ENCODE measurements around the gene VSTM4. TPM values are rescaled to one million over a fixed set of nuclear protein-coding genes. Genes with fewer than 3 reads are reported as not detected.

VSTM4 gene
- total RNA-seq, 4 donors from 2014 or later = 10.0 to 21.4 (median 12.6) TPM

DNA sequence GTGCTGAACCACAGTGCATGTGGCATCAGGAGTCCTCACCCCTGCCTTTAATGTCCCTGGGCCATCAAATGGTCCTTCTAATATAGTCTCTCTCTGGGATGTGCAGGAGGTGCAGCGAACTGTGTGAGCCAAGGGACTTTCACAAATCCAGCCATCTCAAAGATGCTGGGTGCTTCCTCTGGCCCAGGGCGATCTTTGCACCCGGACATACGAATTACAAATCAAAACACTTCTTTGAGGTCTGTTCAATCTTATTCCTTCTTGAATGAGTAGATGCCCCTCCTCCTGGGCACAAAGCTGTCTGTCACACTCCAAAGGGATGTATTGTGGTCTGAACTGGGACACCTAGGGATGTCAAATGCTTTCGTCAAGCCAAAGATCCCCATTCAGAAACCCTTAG lies 60.6 kb downstream of the VSTM4 start:
- H3K27me3 ChIP-seq = no peaks in the 10 kb centered on the region
- intact Hi-C loops (cut with DNase I) = no loop called here
- no peak overlapping the region for H3K4me3 ChIP-seq
- WGBS = 100% methylated on average over 3 of the region's 5 CpGs
- peaks cover 0 to 5% (median 2%) of the 10 kb centered on the region in 4 donors for H3K4me1 ChIP-seq
- TF ChIP-seq EP300 (IDR thresholded peaks at IDR 0.05) = no peak
- H3K36me3 ChIP-seq = peaks cover 0 to 4% (median 0%) of the 10 kb centered on the region in 4 donors
- no peak overlapping the region for H3K27ac ChIP-seq (replicated peaks in 1 of 4)
- no peaks in the 10 kb centered on the region for H3K9me3 ChIP-seq
- DNase-seq (ENCODE audit: extremely low spot score) = peak; percentile 39

DNA sequence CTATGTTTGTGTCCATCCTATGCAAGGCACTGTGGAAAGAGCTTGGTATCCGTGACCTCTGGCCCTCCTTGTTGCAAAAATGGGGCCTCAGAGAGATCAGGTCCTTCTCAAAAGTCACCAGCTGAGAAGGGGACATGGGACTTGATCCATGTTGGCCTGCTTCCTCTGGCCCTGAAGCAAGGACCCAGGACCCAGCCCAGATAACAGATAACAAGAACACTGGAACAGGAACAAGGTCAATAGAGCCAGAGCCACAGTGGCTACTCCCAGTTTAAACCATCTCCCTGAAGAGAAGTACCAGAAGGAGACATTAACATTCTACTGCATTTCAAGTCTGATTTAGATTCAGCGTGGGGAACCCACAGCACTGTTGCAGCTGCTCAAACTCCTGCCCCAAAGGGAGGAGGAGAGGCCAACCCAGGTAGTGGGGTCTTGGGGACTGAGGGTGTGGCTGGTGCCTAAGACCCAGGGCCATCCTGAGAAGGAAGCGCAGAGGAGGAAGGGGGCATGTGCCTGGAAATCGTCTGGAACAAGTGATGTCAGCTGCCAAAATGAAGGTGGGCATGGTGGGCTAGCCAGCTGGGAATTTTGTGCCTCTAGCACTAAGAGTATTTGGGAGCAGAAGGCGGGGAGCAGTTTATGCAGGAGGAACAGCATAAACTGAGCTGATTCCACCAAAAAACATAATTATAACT lies 61.2 kb downstream of the VSTM4 start:
- H3K36me3 ChIP-seq = peaks cover 0 to 4% (median 0%) of the 10 kb centered on the region in 4 donors
- DNase-seq (ENCODE audit: extremely low spot score) = peak; percentile 72
- TF ChIP-seq POLR2A (IDR thresholded peaks at IDR 0.05; ENCODE audit: low read depth) = no peak
- TF ChIP-seq, protein P1, sequence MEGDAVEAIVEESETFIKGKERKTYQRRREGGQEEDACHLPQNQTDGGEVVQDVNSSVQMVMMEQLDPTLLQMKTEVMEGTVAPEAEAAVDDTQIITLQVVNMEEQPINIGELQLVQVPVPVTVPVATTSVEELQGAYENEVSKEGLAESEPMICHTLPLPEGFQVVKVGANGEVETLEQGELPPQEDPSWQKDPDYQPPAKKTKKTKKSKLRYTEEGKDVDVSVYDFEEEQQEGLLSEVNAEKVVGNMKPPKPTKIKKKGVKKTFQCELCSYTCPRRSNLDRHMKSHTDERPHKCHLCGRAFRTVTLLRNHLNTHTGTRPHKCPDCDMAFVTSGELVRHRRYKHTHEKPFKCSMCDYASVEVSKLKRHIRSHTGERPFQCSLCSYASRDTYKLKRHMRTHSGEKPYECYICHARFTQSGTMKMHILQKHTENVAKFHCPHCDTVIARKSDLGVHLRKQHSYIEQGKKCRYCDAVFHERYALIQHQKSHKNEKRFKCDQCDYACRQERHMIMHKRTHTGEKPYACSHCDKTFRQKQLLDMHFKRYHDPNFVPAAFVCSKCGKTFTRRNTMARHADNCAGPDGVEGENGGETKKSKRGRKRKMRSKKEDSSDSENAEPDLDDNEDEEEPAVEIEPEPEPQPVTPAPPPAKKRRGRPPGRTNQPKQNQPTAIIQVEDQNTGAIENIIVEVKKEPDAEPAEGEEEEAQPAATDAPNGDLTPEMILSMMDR (IDR thresholded peaks at IDR 0.05) = no peak
- TF ChIP-seq POLR2AphosphoS5 (IDR thresholded peaks at IDR 0.05) = no peak
- no peak for TF ChIP-seq EP300 (IDR thresholded peaks at IDR 0.05)
- H3K4me1 ChIP-seq = peaks cover 0 to 5% (median 2%) of the 10 kb centered on the region in 4 donors
- intact Hi-C loops (cut with DNase I) = no loop called here
- WGBS = 83% methylated on average over 5 of the region's 5 CpGs
- no peak overlapping the region for H3K27ac ChIP-seq (replicated peaks in 1 of 4)
- no peak overlapping the region for H3K4me3 ChIP-seq
- no peaks in the 10 kb centered on the region for H3K27me3 ChIP-seq
- H3K9me3 ChIP-seq = no peaks in the 10 kb centered on the region

DNA sequence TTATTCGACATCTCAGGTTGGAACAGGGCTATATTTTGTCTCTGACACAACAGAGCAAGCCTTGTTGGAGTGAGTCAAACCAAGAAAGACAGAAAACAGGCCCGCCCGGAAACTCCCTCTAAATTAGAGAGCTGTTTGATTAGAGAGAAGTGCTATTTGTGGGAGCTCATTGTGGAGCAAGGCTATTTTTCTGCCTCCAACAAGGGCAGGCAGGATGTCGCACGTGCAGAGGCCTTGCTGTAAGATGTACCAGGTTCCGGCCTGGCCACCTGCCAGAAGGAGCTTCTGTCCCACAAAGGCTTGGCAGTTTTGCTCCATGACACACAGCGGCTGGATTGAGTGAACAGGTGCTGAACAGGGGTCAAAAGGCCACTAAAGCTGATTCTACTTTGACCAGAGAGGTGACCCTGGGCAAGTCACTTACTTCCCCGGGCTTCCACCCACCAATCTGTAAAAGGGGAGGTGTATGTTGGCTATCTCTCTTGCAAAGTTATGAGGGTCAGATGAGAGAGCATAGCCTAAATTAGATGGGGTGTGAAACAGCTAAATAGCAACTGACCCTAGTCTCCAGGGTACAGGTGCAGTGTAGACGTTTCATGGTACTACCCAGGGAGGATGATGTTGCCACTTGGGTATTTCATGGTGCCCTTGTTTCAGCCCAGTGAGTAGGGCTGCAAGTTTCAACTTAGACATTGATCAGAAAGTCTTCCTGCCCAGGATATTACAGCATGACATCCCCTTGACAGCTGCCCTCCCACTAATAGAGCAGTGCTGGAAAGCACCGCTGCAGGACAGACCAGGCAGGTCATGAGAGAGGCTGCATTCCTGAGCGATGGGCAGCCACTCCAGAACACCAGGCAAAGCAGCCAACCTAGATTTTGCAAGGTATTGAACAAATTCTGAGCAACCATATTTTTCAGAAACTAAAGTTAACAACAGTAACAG lies 62.0 kb downstream of the VSTM4 start:
- H3K9me3 ChIP-seq = no peaks in the 10 kb centered on the region
- H3K27ac ChIP-seq (replicated peaks in 1 of 4) = no peak overlapping the region
- H3K4me3 ChIP-seq = no peak overlapping the region
- peak; percentile 90 for DNase-seq (ENCODE audit: extremely low spot score)
- TF ChIP-seq EP300 (IDR thresholded peaks at IDR 0.05) (no peak), POLR2A (IDR thresholded peaks at IDR 0.05; ENCODE audit: low read depth) (no peak), POLR2AphosphoS5 (IDR thresholded peaks at IDR 0.05) (no peak)
- TF ChIP-seq, protein P1 (IDR thresholded peaks at IDR 0.05) = no peak
- H3K4me1 ChIP-seq = peaks cover 0 to 5% (median 2%) of the 10 kb centered on the region in 4 donors
- WGBS = 75% methylated on average over 9 of the region's 11 CpGs
- no peaks in the 10 kb centered on the region for H3K27me3 ChIP-seq
- intact Hi-C loops (cut with DNase I) = no loop called here
- H3K36me3 ChIP-seq = peaks cover 0 to 4% (median under 1%) of the 10 kb centered on the region in 4 donors

DNA sequence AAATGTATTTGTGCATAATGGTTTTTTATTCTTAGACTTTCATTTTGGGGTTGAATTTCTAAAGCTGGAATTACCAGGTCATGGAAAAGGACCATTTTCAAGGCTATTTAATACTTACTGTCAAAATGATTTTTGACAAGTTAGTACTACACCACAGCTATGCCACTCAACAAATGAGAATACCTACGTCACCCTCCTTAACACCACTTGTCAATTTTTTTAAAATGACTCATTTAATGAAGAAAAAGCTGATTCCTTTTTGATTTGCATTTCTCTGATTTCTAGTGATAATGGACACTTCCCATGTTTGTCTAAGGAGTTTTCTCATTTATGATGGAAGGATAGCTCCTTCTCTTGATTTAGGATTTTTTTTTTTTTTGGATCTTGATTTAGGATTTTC lies 63.3 kb downstream of the VSTM4 start:
- Histone ChIP-seq H3K4me1 (peaks cover 0 to 5% (median 2%) of the 10 kb centered on the region in 4 donors), H3K4me3 (no peak overlapping the region), H3K27me3 (no peaks in the 10 kb centered on the region), H3K27ac (replicated peaks in 1 of 4) (no peak overlapping the region), H3K9me3 (no peaks in the 10 kb centered on the region), H3K36me3 (peaks cover 0 to 11% (median 2%) of the 10 kb centered on the region in 4 donors)
- intact Hi-C loops (cut with DNase I) = no loop called here
- no peak for TF ChIP-seq POLR2AphosphoS5 (IDR thresholded peaks at IDR 0.05)
- no peak for TF ChIP-seq EP300 (IDR thresholded peaks at IDR 0.05)
- TF ChIP-seq, protein P1 (IDR thresholded peaks at IDR 0.05) = no peak
- TF ChIP-seq POLR2A (IDR thresholded peaks at IDR 0.05; ENCODE audit: low read depth) = no peak
- DNase-seq (ENCODE audit: extremely low spot score) = no peak
- 94% methylated on average over 1 of the region's 1 CpG for WGBS

DNA sequence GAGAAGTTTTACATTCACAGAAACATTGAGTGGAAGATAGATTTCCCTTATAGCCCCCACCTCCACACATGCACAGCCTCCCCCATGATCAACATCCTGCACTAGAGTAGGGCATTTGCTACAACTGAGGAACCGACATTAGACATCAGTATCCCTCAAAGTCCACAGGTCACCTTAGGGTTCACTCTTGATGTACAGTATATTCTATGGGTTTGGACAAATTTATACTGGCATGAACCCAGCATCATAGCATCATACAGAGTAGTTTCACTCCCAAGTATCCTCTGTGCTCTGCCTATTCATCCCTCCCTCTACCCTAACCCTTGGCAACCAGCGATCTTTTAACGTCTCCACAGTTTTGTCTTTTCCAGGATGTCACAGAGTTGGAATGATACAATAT lies 64.4 kb downstream of the VSTM4 start:
- TF ChIP-seq EP300 (IDR thresholded peaks at IDR 0.05) (no peak), POLR2A (IDR thresholded peaks at IDR 0.05; ENCODE audit: low read depth) (no peak), POLR2AphosphoS5 (IDR thresholded peaks at IDR 0.05) (no peak)
- TF ChIP-seq, protein P1 (IDR thresholded peaks at IDR 0.05) = no peak
- Histone ChIP-seq H3K36me3 (peaks cover 0 to 19% (median 5%) of the 10 kb centered on the region in 4 donors), H3K4me3 (no peak overlapping the region), H3K4me1 (peaks cover 0 to 5% (median 2%) of the 10 kb centered on the region in 4 donors), H3K27ac (replicated peaks in 1 of 4) (no peak overlapping the region), H3K27me3 (no peaks in the 10 kb centered on the region), H3K9me3 (no peaks in the 10 kb centered on the region)
- intact Hi-C loops (cut with DNase I) = no loop called here
- WGBS = 74% methylated on average over 3 of the region's 3 CpGs
- DNase-seq (ENCODE audit: extremely low spot score) = peak; percentile 64
